GM20000 (cell line): ENCODE measurements around the gene ARL3.

Source experiments
- DNase-seq: peaks from one replicate; pipeline ENCODE4 v3.0.0; 2012; ENCODE audit warnings: low spot score
- CTCF ChIP-seq: IDR thresholded peaks from 2 replicates; pipeline ENCODE4 v1.5.1; 2012; ENCODE audit warnings: mild to moderate bottlenecking, control low read depth; ENCODE audit errors: extremely low read depth, missing control alignments

ARL3 gene

DNA sequence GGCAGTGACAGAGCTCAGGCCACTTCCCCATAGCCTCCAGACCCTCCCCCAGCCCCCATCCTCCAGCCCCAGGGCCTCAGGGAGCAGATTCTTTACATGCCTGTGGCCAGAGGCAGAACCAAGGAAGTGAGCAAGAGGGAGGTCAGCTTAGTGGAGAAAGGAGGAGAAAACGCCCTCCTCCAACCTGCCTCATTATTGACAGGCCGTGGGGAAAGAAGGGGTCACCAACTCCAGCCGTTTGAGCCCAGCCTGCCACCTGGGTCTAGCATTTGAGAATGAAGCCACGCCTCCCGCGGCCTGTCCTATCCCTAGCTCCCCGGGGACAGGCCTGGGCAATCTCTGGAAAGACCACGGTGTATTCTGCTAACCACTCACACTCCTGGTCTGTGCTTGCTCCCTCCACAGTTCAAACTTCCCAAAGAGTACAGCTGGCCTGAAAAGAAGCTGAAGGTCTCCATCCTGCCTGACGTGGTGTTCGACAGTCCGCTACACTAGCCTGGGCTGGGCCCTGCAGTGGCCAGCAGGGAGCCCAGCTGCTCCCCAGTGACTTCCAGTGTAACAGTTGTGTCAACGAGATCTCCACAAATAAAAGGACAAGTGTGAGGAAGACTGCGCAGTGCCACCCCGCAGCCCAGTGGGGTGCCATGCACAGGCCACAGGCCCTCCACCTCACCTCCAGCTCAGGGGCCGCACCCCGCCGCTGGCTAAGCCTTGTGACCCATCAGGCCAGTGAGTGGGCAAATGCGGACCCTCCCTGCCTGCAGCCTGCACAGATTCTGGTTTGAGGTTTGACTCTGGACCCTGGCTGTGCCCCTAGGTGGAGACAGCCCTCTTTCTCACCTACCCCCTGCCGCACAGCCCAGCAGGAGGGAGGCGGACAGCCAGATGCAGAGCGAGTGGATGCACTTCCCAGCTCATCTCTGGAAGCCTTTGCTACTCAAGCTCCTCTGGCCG is 84.3 kb downstream of the ARL3 start:
- TF ChIP-seq CTCF: no peak
- no peak for DNase-seq

DNA sequence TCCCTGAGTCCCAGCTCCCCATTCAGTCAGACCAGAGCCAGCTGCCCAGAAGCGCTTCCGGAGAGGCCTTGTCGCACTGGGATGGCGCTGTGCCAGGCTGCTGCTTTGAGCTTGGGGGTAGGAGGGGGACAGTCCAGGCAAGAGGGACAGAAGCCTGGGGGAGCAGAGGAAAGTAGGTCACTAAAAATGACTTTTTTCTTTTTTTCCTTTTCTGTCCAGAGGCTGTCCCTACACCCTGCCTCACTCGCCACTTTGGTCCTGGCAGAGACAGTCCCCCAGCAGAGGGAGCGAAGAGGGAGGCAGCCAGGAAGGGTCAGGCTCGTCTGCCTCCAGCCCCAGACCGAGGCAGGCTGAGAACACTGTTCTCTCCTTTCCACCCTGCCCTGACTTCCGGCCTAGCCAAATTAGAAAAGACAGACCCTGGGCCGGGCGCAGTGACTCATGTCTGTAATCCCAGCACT is 85.7 kb downstream of the ARL3 start:
- TF ChIP-seq CTCF: no peak
- no peak for DNase-seq

- no peak for DNase-seq
- no peak for TF ChIP-seq CTCF
Measured at GRCh38 chr10:102627736-102628293, 86.4 kb downstream of the ARL3 start.

DNA sequence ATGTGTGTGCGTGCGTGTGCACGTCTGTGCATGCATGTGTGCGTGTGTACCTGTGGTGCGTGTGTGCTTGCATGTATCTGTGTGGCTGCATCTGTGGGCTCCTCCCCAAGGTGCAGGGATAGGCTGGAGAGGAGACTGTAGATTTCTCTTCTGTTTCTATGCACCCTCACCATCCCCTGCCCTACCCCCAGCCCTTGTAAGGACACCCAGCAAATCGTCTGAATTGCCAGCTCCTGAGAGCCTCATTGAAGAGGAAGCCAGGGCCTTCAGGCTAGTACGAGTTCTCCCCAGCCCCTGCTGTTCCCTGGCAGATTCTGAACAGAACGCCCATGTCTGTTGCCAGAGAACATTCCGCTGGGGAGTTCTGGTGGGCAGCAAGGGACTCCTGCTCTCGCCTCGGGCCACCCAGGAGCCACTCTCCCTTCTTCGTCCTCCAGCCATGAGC is 86.9 kb downstream of the ARL3 start:
- TF ChIP-seq CTCF: no peak
- DNase-seq: no peak

DNA sequence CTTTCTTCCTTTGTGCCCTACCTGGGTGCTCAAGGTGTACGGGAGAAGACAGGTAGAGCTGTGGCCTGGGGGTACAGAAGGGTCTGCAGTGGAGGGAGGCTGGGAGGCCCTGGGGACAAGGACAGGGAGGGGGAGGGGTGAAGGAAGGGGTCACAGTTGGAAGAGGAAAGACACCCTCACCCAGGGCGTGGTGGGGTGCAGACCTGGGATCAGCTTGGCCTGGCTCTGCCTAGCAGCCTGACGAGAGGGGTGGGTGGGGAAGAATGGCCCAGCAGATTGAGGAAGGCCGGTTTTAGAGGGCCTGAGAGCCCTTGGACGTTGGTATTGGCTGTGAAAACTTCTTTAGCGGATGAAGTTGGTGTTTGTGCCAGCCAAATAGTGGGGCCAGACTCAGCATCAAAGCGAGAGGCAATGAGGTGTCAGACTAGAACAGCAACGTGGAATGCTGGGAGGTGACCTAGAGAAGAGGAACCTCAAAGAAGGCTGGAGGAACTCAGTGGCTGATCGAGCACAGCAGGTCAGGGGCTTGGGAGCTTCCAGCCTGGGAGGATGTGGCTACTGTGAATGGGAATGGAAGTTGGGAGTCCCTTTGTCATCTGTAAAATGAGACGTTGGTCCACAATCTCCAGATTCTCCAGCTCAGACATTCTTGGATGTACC is 88.0 kb downstream of the ARL3 start:
- DNase-seq: no peak
- TF ChIP-seq CTCF: no peak

DNA sequence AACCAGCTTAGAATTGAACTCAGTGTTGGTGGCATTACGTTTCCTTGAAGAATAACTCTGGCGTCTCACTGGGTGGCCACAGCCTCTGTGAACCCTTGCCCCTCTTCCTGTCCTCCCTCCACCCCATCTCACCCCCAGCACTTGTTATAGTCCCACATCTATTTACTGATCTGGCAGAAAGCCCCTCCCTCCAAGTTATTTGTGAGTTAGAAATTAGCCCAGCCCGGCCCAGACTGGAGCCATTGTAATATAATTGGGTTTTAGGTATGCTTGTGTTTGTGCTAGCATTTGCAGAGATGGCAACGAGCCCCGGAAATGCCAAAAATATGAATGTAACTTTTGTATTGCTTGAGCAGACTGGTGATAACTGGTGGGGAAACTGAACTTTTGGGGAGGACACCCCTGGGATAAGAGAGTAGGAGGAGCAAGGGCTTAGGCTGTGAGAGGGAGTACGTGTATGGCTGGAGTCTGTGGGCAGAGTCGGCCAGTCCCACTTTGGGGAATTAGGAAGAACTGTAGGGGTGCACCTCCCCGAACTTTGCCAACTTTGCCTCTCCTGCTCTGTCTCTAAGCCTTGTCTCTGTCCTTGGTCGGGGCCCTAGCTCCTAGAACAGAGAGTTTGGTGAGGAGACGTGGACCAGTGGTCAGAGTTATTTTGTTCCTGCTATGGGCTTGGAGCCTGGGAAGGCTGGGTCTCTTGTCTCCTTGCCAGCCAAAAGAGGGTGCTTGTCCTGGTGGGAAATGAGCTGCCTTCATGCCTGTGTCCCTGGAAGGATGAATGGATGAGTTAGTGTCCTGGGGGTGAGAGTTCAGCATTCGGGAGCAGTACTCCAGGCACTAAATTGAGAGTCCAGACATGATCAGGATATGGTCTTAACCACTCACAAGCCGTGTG is 89.2 kb downstream of the ARL3 start:
- TF ChIP-seq CTCF: no peak
- no peak for DNase-seq
